GM20000 (cell line): ENCODE data around the gene SPTBN4.
"Not testable (repeated sequence)": the region's sequence is repeated elsewhere in the genome, so short reads cannot be mapped to it uniquely, and the experiment has no call there.

Source experiments
- DNase-seq: peaks from one replicate; pipeline ENCODE4 v3.0.0; 2012; ENCODE audit warnings: low spot score
- CTCF ChIP-seq: IDR thresholded peaks from 2 replicates; pipeline ENCODE4 v1.5.1; 2012; ENCODE audit warnings: mild to moderate bottlenecking, control low read depth; ENCODE audit errors: extremely low read depth, missing control alignments

The SPTBN4 gene

GRCh38 chr19:40472516-40472915 lies 5.7 kb downstream of the SPTBN4 start:
- DNase-seq, result no peak
- TF ChIP-seq CTCF, result no peak

- no peak for DNase-seq
Observed at GRCh38 chr19:40474737-40475136, 7.9 kb downstream of the SPTBN4 start.

GRCh38 chr19:40475878-40476644 lies 9.3 kb downstream of the SPTBN4 start:
- DNase-seq, result not testable (repeated sequence)

More at GRCh38 chr19:40474737-40475136, 7.9 kb downstream of the SPTBN4 start:
- no peak for TF ChIP-seq CTCF

GRCh38 chr19:40486017-40486416 lies 19.2 kb downstream of the SPTBN4 start:
- no peak for TF ChIP-seq CTCF
- no peak for DNase-seq

GRCh38 chr19:40489882-40490230 lies 23.1 kb downstream of the SPTBN4 start:
- no peak for TF ChIP-seq CTCF
- no peak for DNase-seq

- TF ChIP-seq CTCF, result no peak
- DNase-seq, result no peak
Observed at GRCh38 chr19:40492274-40492673, 25.5 kb downstream of the SPTBN4 start.

GRCh38 chr19:40493778-40494177 lies 27.0 kb downstream of the SPTBN4 start:
- TF ChIP-seq CTCF, result no peak
- no peak for DNase-seq

- TF ChIP-seq CTCF, result no peak
- DNase-seq, result no peak
Observed at GRCh38 chr19:40494191-40494838, 27.5 kb downstream of the SPTBN4 start.
